Transverse colon (tissue), 4 donors: ENCODE results near the gene PIP5K1B. TPM values are rescaled to one million over a fixed set of nuclear protein-coding genes. Genes with fewer than 3 reads are reported as not detected.
A peak's percentile ranks its signal among the peaks of the same experiment; 100 is the strongest.

ENCODE experiments used
- DNase-seq: peaks from one replicate; pipeline ENCODE4 v3.0.0-alpha.2; 2019
- H3K27ac ChIP-seq, 4 donors: fragments of 200-600 bp; sonication (generic); 2 replicates each; pipeline ENCODE4 v1.5.1; 2016 to 2018; ENCODE audit warnings: inconsistent platforms in 4 of 4
- H3K27me3 ChIP-seq: fragments of 200-600 bp; sonication (generic); 2 replicates; pipeline ENCODE4 v1.5.1; 2017; ENCODE audit warnings: inconsistent platforms
- H3K36me3 ChIP-seq, 4 donors: fragments of 200-600 bp; sonication (generic); 2 replicates each; pipeline ENCODE4 v1.5.1; 2017 to 2019; ENCODE audit warnings: inconsistent platforms in 4 of 4
- H3K4me1 ChIP-seq, 4 donors: fragments of 200-600 bp; sonication (generic); 2 replicates each; pipeline ENCODE4 v1.5.1; 2017 to 2020; ENCODE audit warnings: inconsistent platforms in 4 of 4
- H3K4me3 ChIP-seq, 4 donors: fragments of 200-600 bp; sonication (generic); 1 replicate in 1 of 4; 2 replicates in 3 of 4; pipeline versions ENCODE4 v1.5.1 to v1.6.1; 2017 to 2019; ENCODE audit warnings: inconsistent platforms in 4 of 4
- H3K9me3 ChIP-seq, 2 donors: fragments of 200-600 bp; sonication (generic); 2 replicates each; pipeline ENCODE4 v1.5.1; 2017 to 2019; ENCODE audit warnings: inconsistent platforms in 2 of 2
- EP300 ChIP-seq: sonication (generic); formaldehyde crosslinking; IDR thresholded peaks from one replicate; pipeline ENCODE4 v1.6.1; 2017; ENCODE audit warnings: antibody characterized with exemption, low read depth
- POLR2A ChIP-seq: fragments of 450-650 bp; IDR thresholded peaks from one replicate; pipeline ENCODE4 v1.6.1; 2016; ENCODE audit warnings: antibody characterized with exemption, mild to moderate bottlenecking, moderate library complexity
- POLR2AphosphoS5 ChIP-seq, 3 donors: sonication (generic); formaldehyde crosslinking; IDR thresholded peaks; one replicate each; pipeline ENCODE4 v1.6.1; 2016; ENCODE audit warnings: antibody characterized with exemption in 3 of 3
- WGBS, 2 donors: methylation state at CpG; one replicate each; pipeline ENCODE4 v1.1.5; 2018; ENCODE audit warnings: low coverage in 1 of 2; 5-methylcytosine and 5-hydroxymethylcytosine counted together
- in situ Hi-C, 4 donors: fragments of 200-750 bp; cut with MboI; loops; one replicate each; pipeline versions ENCODE4 v1.15.0 to v1.15.1; 2017; ENCODE audit warnings: low sequenced_read_pairs in 3 of 4, low pct_ligation_motif_present in 1 of 4, low pct_unique_long_range_greater_than_20kb in 1 of 4
- intact Hi-C: fragments of 100-400 bp; cut with DNase I; formaldehyde crosslinking; loops from one replicate; pipeline ENCODE4 v1.15.1; 2023; ENCODE audit warnings: low total_unique reads
- total RNA-seq, 4 donors: library from RNA; depleted of rRNA; stranded (reverse); fragments of >200 nt; gene quantifications; one replicate each; pipeline ENCODE4 v1.1.0, GENCODE V29; 2016
- TF ChIP-seq, protein P1 (sequence below), 5 experiments: fragments of 200-600 bp in 3 of 5; fragments of 450-650 bp in 2 of 5; sonication (generic) in 3 of 5; IDR thresholded peaks; 1 replicate in 2 of 5; 2 replicates in 3 of 5; pipeline ENCODE4 v1.5.1; 2016 to 2017; ENCODE audit warnings: antibody characterized with exemption in 5 of 5, inconsistent platforms in 3 of 5, mild to moderate bottlenecking in 2 of 5, moderate library complexity in 1 of 5

The PIP5K1B gene
- total RNA-seq, 4 donors from 2014 or later, result 45.6 to 104 (median 76.0) TPM

DNA sequence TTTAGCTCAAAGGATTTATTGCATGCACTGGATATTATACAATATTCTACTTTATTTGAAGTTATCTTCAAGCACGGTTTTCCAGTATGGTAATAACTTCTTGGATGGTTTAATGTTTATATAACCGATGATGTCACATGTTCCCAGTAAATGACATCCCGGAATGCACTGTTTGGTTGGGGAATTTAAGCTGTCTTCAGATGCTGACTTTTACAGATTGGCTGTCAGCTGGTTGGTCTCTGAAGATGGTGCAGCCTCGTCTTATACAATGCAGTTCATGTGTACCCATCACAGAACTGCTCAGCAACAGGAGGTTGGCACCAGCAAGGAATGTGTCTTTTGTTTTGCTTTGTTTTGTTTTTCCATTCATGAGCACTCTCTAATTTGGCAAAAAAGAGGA is 165.0 kb downstream of the PIP5K1B start:
- Histone ChIP-seq H3K4me3 (no peak overlapping the region), H3K36me3 (no peaks in the 10 kb centered on the region), H3K9me3 (no peaks in the 10 kb centered on the region), H3K27ac (peak overlapping the region in 1 of 4 donors; percentile 23), H3K27me3 (no peaks in the 10 kb centered on the region), H3K4me1 (peaks cover 0 to 8% (median 0%) of the 10 kb centered on the region in 4 donors)
- intact Hi-C loops, result no loop called here
- 30 to 35% methylated on average over 2 to 4 of the region's 4 CpGs for WGBS, 2 donors
- in situ Hi-C loops, result no loop called here
- no peak for DNase-seq
- TF ChIP-seq POLR2AphosphoS5 (IDR thresholded peaks at IDR 0.05) (peak in 1 of 3 donors; percentile 20), EP300 (no peak)

DNA sequence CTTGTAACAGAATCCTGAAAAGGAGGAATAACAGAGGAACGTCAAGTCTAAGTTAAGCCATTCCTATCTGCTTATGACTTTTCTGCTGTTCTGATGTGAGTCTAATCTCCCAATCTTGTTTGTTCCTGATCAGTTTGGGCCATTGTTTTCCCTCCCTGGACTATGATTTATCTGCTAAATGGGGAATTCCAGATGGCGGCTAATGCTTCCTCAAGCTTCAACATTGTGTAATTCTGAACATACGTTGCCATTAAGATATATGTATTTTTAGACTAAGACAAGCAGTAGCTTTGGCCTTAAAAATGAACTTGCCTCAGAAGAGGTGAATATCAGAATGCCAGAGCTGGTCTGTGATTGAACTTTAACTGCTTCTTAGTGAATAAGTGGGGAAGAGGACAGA is 166.2 kb downstream of the PIP5K1B start:
- TF ChIP-seq, protein P1, sequence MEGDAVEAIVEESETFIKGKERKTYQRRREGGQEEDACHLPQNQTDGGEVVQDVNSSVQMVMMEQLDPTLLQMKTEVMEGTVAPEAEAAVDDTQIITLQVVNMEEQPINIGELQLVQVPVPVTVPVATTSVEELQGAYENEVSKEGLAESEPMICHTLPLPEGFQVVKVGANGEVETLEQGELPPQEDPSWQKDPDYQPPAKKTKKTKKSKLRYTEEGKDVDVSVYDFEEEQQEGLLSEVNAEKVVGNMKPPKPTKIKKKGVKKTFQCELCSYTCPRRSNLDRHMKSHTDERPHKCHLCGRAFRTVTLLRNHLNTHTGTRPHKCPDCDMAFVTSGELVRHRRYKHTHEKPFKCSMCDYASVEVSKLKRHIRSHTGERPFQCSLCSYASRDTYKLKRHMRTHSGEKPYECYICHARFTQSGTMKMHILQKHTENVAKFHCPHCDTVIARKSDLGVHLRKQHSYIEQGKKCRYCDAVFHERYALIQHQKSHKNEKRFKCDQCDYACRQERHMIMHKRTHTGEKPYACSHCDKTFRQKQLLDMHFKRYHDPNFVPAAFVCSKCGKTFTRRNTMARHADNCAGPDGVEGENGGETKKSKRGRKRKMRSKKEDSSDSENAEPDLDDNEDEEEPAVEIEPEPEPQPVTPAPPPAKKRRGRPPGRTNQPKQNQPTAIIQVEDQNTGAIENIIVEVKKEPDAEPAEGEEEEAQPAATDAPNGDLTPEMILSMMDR (IDR thresholded peaks at IDR 0.05), result no peak
- TF ChIP-seq POLR2A (no peak), EP300 (no peak), POLR2AphosphoS5 (IDR thresholded peaks at IDR 0.05) (no peak)
- in situ Hi-C loops, result no loop called here

DNA sequence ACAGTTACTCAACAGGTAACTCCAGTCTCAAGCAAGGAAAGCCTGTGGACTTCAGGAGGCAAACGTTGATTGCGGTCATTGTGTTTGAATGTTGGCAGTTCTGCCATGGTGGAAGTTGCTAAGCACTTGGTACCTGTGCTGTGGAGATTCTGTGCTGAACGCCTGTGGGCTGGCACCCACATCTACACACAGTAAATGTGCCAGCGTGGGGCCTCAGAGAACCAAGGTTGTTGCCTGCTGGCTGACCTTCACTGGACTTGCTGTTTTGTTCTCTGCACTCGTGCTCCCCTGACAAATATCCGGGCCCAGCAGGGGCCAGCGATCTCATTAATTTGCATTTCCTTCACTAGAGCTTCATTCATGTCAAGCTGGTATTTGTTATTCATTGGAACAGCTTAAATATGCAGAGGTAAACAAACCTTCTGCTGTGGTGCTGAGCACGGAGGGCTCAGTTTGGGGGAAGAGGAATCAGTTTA is 167.0 kb downstream of the PIP5K1B start:
- intact Hi-C loops, result no loop called here
- in situ Hi-C loops, result no loop called here
- H3K27ac ChIP-seq, result peak overlapping the region in 3 of 4 donors; percentile 0 to 42 (median 18)

More for the DNA sequence above, 166.2 kb downstream of the PIP5K1B start:
- intact Hi-C loops, result no loop called here
- H3K9me3 ChIP-seq, result no peaks in the 10 kb centered on the region
- WGBS, 2 donors, result 79 to 84% methylated on average over 3 of the region's 3 CpGs
- H3K4me3 ChIP-seq, result no peak overlapping the region
- no peak for DNase-seq
- H3K36me3 ChIP-seq, result no peaks in the 10 kb centered on the region
- peak overlapping the region in 3 of 4 donors; percentile 5 to 23 (median 14) for H3K27ac ChIP-seq
- H3K4me1 ChIP-seq, result peaks cover 0 to 8% (median 0%) of the 10 kb centered on the region in 4 donors
- H3K27me3 ChIP-seq, result no peaks in the 10 kb centered on the region

DNA sequence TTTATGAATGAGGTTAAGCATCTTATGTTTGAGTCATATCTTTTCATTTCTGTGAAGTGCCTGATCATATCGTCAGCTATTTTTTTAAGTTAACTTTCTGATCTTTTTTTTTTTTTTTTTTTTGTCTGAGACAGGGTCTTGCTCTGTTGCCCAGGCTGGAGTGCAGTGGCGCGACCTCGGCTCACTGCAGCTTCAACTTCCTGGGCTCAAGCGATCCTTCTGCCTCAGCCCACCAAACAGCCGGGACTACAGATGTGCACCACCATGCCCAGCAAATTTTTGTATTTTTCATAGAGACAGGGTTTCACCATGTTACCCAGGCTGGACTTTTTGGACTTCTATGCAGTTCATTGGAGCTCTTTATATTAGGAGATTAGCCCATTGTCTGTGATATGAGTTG is 168.1 kb downstream of the PIP5K1B start:
- intact Hi-C loops (no loop called here), in situ Hi-C loops (no loop called here)
- DNase-seq, result no peak
- no peaks in the 10 kb centered on the region for H3K9me3 ChIP-seq
- TF ChIP-seq, protein P1 (IDR thresholded peaks at IDR 0.05), result no peak
- no peak for TF ChIP-seq EP300
- no peak for TF ChIP-seq POLR2AphosphoS5 (IDR thresholded peaks at IDR 0.05)
- no peak for TF ChIP-seq POLR2A
- H3K27me3 ChIP-seq, result no peaks in the 10 kb centered on the region
- H3K4me1 ChIP-seq, result peaks cover 0 to 8% (median 0%) of the 10 kb centered on the region in 4 donors
- H3K27ac ChIP-seq, result no peak overlapping the region
- 91 to 92% methylated on average over 1 to 6 of the region's 6 CpGs for WGBS, 2 donors
- no peak overlapping the region for H3K4me3 ChIP-seq
- no peaks in the 10 kb centered on the region for H3K36me3 ChIP-seq

More for the DNA sequence above, 167.0 kb downstream of the PIP5K1B start:
- 56 to 79% methylated on average over 4 to 8 of the region's 8 CpGs for WGBS, 2 donors
- no peak overlapping the region for H3K4me3 ChIP-seq
- H3K4me1 ChIP-seq, result peaks cover 0 to 8% (median 0%) of the 10 kb centered on the region in 4 donors
- DNase-seq, result no peak
- TF ChIP-seq, protein P1 (IDR thresholded peaks at IDR 0.05), result no peak
- TF ChIP-seq POLR2A, result no peak
- no peaks in the 10 kb centered on the region for H3K36me3 ChIP-seq
- no peaks in the 10 kb centered on the region for H3K9me3 ChIP-seq
- no peaks in the 10 kb centered on the region for H3K27me3 ChIP-seq

- H3K27me3 ChIP-seq, result no peaks in the 10 kb centered on the region
- no peak overlapping the region for H3K27ac ChIP-seq
- peaks cover 0 to 4% (median 0%) of the 10 kb centered on the region in 4 donors for H3K4me1 ChIP-seq
- TF ChIP-seq EP300 (no peak), POLR2AphosphoS5 (IDR thresholded peaks at IDR 0.05) (no peak), POLR2A (no peak)
- TF ChIP-seq, protein P1 (IDR thresholded peaks at IDR 0.05), result no peak
- no peaks in the 10 kb centered on the region for H3K36me3 ChIP-seq
- 83 to 96% methylated on average over 4 to 5 of the region's 5 CpGs for WGBS, 2 donors
- H3K4me3 ChIP-seq, result no peak overlapping the region
- intact Hi-C loops, result no loop called here
- in situ Hi-C loops, result no loop called here
- H3K9me3 ChIP-seq, result no peaks in the 10 kb centered on the region
- DNase-seq, result no peak
Observed at GRCh38 chr9:68876273-68876672, 171.2 kb downstream of the PIP5K1B start.
